Measurements from ENCODE around the gene SLC31A1. TPM values are rescaled to one million over a fixed set of nuclear protein-coding genes. Genes with fewer than 3 reads are reported as not detected.

The SLC31A1 gene
- 10 to 100 TPM in 2 of 4 donors, 1 to 10 TPM in 1, under 1 TPM in 1; 0.51 to 20.6 (median 10.6) TPM for total RNA-seq

GRCh38 chr9:113221003-113221799 is at the start of gene SLC31A1, which contains the start of gene FKBP15:
Gene SLC31A1 (plus strand): TSS chr9:113221544. CDS start chr9:113256149, 34,605 bp downstream.
Gene FKBP15 (minus strand): TSS chr9:113221277. CDS start chr9:113221243, 34 bp downstream.
- no peaks in the 10 kb centered on the region for H3K27me3 ChIP-seq
- intact Hi-C loops (cut with DNase I; ENCODE audit: low total_unique reads): no loop called here
- H3K9me3 ChIP-seq: no peaks in the 10 kb centered on the region
- peak; percentile 97 to 99 for DNase-seq
- TF ChIP-seq CTCF (IDR thresholded peaks at IDR 0.05) (peak in 2 of 4 experiments; percentile 19 to 21), POLR2A (IDR thresholded peaks at IDR 0.05) (peak; percentile 48 to 70)
- H3K4me3 ChIP-seq: peak within 1 kb of the TSS; percentile 80 to 91
- peaks cover 6 to 11% of the 10 kb centered on the region in 2 donors for H3K4me1 ChIP-seq
- H3K36me3 ChIP-seq: no peaks in the 10 kb centered on the region
- peak within 1 kb of the TSS; percentile 79 to 83 for H3K27ac ChIP-seq

GRCh38 chr9:113173341-113173740 is 48.0 kb upstream of the SLC31A1 start:
- H3K27ac ChIP-seq: no peak overlapping the region
- no peak for TF ChIP-seq POLR2A (IDR thresholded peaks at IDR 0.05)
- no peak for TF ChIP-seq CTCF (IDR thresholded peaks at IDR 0.05)
- intact Hi-C loops (cut with DNase I; ENCODE audit: low total_unique reads): no loop called here
- H3K36me3 ChIP-seq: no peaks in the 10 kb centered on the region
- no peaks in the 10 kb centered on the region for H3K9me3 ChIP-seq
- no peaks in the 10 kb centered on the region for H3K27me3 ChIP-seq
- H3K4me3 ChIP-seq: no peak overlapping the region
- DNase-seq: no peak
- no peaks in the 10 kb centered on the region for H3K4me1 ChIP-seq

DNA sequence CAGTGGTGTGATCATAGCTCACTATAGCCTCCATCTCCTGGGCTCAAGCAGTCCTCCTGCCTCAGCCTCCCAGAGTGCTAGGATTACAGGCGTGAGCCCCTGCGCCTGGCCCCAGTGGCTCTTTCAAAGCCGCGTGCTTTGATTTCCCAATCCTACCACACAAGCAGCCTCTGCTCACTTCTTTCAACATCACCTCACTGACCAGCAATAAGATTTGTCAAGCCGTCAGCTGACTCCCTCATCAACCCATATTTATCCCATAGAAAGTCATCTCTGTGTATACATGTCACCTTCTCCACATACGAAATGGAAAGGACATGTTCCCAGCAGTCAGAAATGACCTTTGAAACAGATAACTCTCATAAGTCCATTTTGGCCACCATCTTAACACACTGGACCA is 44.5 kb upstream of the SLC31A1 start:
- Histone ChIP-seq H3K36me3 (no peaks in the 10 kb centered on the region), H3K9me3 (no peaks in the 10 kb centered on the region), H3K4me3 (no peak overlapping the region), H3K4me1 (no peaks in the 10 kb centered on the region), H3K27ac (no peak overlapping the region), H3K27me3 (no peaks in the 10 kb centered on the region)
- intact Hi-C loops (cut with DNase I; ENCODE audit: low total_unique reads): no loop called here
- no peak for TF ChIP-seq POLR2A (IDR thresholded peaks at IDR 0.05)
- no peak for TF ChIP-seq CTCF (IDR thresholded peaks at IDR 0.05)
- no peak for DNase-seq

- Histone ChIP-seq H3K27me3 (no peaks in the 10 kb centered on the region), H3K36me3 (no peaks in the 10 kb centered on the region), H3K4me1 (no peaks in the 10 kb centered on the region), H3K9me3 (no peaks in the 10 kb centered on the region), H3K4me3 (no peak overlapping the region), H3K27ac (no peak overlapping the region)
- TF ChIP-seq CTCF (IDR thresholded peaks at IDR 0.05) (no peak), POLR2A (IDR thresholded peaks at IDR 0.05) (no peak)
- intact Hi-C loops (cut with DNase I; ENCODE audit: low total_unique reads): no loop called here
- DNase-seq: no peak
Measured at GRCh38 chr9:113177251-113177650, 44.1 kb upstream of the SLC31A1 start.

DNA sequence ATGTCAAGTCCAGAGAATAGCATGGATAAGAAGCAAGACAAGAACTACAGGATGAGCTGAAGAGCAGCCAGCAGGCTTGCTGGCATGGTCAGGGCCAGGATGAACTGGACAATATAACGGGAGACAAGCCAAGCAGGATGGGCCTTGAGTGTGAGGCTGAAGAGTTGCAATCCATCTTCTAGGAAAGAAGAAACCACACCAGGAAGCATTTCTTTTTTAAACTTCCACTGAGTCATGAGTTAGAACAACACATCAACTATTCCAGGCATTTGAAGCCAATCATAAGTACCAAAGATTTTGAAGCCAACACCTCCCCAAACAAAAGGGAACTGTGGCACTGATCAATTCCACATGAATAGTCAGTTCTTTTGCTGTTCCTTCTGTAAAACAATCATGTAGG is 43.3 kb upstream of the SLC31A1 start:
- no peak overlapping the region for H3K4me3 ChIP-seq
- DNase-seq: no peak
- intact Hi-C loops (cut with DNase I; ENCODE audit: low total_unique reads): no loop called here
- H3K36me3 ChIP-seq: no peaks in the 10 kb centered on the region
- no peaks in the 10 kb centered on the region for H3K9me3 ChIP-seq
- no peaks in the 10 kb centered on the region for H3K27me3 ChIP-seq
- TF ChIP-seq CTCF (IDR thresholded peaks at IDR 0.05) (no peak), POLR2A (IDR thresholded peaks at IDR 0.05) (no peak)
- no peak overlapping the region for H3K27ac ChIP-seq
- no peaks in the 10 kb centered on the region for H3K4me1 ChIP-seq
